Neuronal stem cell (in vitro differentiated cells): ENCODE data around the gene ARMH3.

Experiments used
- DNase-seq: peaks from one replicate; pipeline ENCODE4 v3.0.0-alpha.2; 2013; ENCODE audit warnings: low spot score
- H2AFZ ChIP-seq: one replicate; pipeline ENCODE4 v1.6.1; 2013; ENCODE audit warnings: mild to moderate bottlenecking, low read length, inconsistent platforms
- H2AK5ac ChIP-seq: 2 replicates; pipeline ENCODE4 v1.6.1; 2013; ENCODE audit warnings: low read depth, mild to moderate bottlenecking, inconsistent platforms, low read length, moderate library complexity, mixed read lengths
- H2BK120ac ChIP-seq: 2 replicates; pipeline ENCODE4 v1.6.1; 2013; ENCODE audit warnings: low read depth, mild to moderate bottlenecking, inconsistent platforms, low read length, moderate library complexity, mixed read lengths
- H2BK12ac ChIP-seq: one replicate; pipeline ENCODE4 v1.6.1; 2013; ENCODE audit warnings: low read length, inconsistent platforms
- H2BK15ac ChIP-seq: 2 replicates; pipeline ENCODE4 v1.6.1; 2013; ENCODE audit warnings: mild to moderate bottlenecking, low read length, inconsistent platforms, mixed read lengths
- H2BK5ac ChIP-seq: one replicate; pipeline ENCODE4 v1.6.1; 2013; ENCODE audit warnings: inconsistent platforms, mild to moderate bottlenecking, low read length, moderate library complexity
- H3K14ac ChIP-seq: one replicate; pipeline ENCODE4 v1.6.1; 2013; ENCODE audit warnings: low read length, inconsistent platforms
- H3K18ac ChIP-seq: 2 replicates; pipeline ENCODE4 v1.6.1; 2013; ENCODE audit warnings: low read length, inconsistent platforms
- H3K23ac ChIP-seq: 2 replicates; pipeline ENCODE4 v1.6.1; 2013; ENCODE audit warnings: low read depth, mild to moderate bottlenecking, mixed read lengths, low read length, inconsistent platforms; ENCODE audit not compliant: poor library complexity
- H3K27ac ChIP-seq: replicated peaks from 3 replicates; pipeline ENCODE4 v1.5.1; 2013; ENCODE audit warnings: low read length, inconsistent platforms
- H3K27me3 ChIP-seq, 3 experiments: 2 replicates each; pipeline ENCODE4 v1.6.1; 2013; ENCODE audit warnings: low read length in 3 of 3, mild to moderate bottlenecking in 2 of 3, inconsistent platforms in 1 of 3, low read depth in 1 of 3, mixed read lengths in 1 of 3, moderate library complexity in 1 of 3; ENCODE audit not compliant: control insufficient read depth in 3 of 3, insufficient read depth in 3 of 3
- H3K36me3 ChIP-seq, 2 donors: replicated peaks in 1 of 2; 2 replicates each; pipeline ENCODE4 v1.6.1; 2013; ENCODE audit warnings: low read length in 2 of 2; ENCODE audit not compliant: control insufficient read depth in 2 of 2, insufficient read depth in 2 of 2
- H3K4ac ChIP-seq: 2 replicates; pipeline ENCODE4 v1.6.1; 2013; ENCODE audit warnings: inconsistent platforms, mild to moderate bottlenecking, low read length, moderate library complexity
- H3K4me1 ChIP-seq, 2 donors: 1 replicate in 1 of 2; 2 replicates in 1 of 2; pipeline ENCODE4 v1.6.1; 2013; ENCODE audit warnings: low read length in 2 of 2, low read depth in 1 of 2; ENCODE audit not compliant: control insufficient read depth in 2 of 2, insufficient read depth in 1 of 2
- H3K4me2 ChIP-seq: one replicate; pipeline ENCODE4 v1.6.1; 2013; ENCODE audit warnings: mild to moderate bottlenecking, low read length, inconsistent platforms; ENCODE audit not compliant: insufficient read depth, poor library complexity, severe bottlenecking
- H3K4me3 ChIP-seq, 2 donors: 2 replicates each; pipeline ENCODE4 v1.5.1; 2013; ENCODE audit warnings: low read length in 2 of 2, mild to moderate bottlenecking in 2 of 2, inconsistent platforms in 1 of 2, moderate library complexity in 1 of 2
- H3K79me1 ChIP-seq: one replicate; pipeline ENCODE4 v1.6.1; 2013; ENCODE audit warnings: low read depth, mild to moderate bottlenecking, inconsistent platforms, low read length, moderate library complexity
- H3K9ac ChIP-seq: one replicate; pipeline ENCODE4 v1.6.1; 2013; ENCODE audit warnings: mild to moderate bottlenecking, low read depth, low read length, inconsistent platforms; ENCODE audit not compliant: poor library complexity
- H3K9me3 ChIP-seq, 2 donors: replicated peaks in 1 of 2; 2 replicates each; pipeline versions ENCODE3 to v1.6.1; 2013; ENCODE audit warnings: low read length in 2 of 2, mild to moderate bottlenecking in 2 of 2, inconsistent platforms in 1 of 2, low read depth in 1 of 2, mixed read lengths in 1 of 2, moderate library complexity in 1 of 2; ENCODE audit not compliant: control insufficient read depth in 2 of 2, insufficient read depth in 1 of 2
- H4K8ac ChIP-seq: one replicate; pipeline ENCODE4 v1.6.1; 2013; ENCODE audit warnings: low read depth, mild to moderate bottlenecking, inconsistent platforms, low read length, moderate library complexity
- H4K91ac ChIP-seq: one replicate; pipeline ENCODE4 v1.6.1; 2013; ENCODE audit warnings: low read length, low read depth, mild to moderate bottlenecking, inconsistent platforms; ENCODE audit not compliant: poor library complexity
- WGBS, 2 donors: extraction: QIAGEN DNeasy Blood & Tissue Kit; methylation state at CpG; one replicate each; pipeline ENCODE4 v1.1.7; 2013; ENCODE audit warnings: missing lambda C conversion rate in 2 of 2, mixed read lengths in 1 of 2; ENCODE audit not compliant: insufficient read length in 2 of 2, insufficient replicate concordance in 1 of 2; ENCODE audit errors: extremely low coverage in 2 of 2; 5-methylcytosine and 5-hydroxymethylcytosine counted together

Gene ARMH3

GRCh38 chr10:101859530-101859929, 196.4 kb downstream of the ARMH3 start:
- Histone ChIP-seq H3K4me1 (peaks cover 0 to 2% of the 10 kb centered on the region in 2 donors), H3K4me2 (no peak overlapping the region), H2BK120ac (no peak overlapping the region), H3K9ac (no peak overlapping the region), H2AK5ac (no peak overlapping the region), H3K27me3 (no peaks in the 10 kb centered on the region), H3K14ac (no peak overlapping the region), H2BK5ac (no peak overlapping the region), H3K36me3 (no peaks in the 10 kb centered on the region), H4K8ac (no peak overlapping the region), H3K18ac (no peak overlapping the region), H2BK12ac (no peak overlapping the region), H3K4me3 (no peak overlapping the region), H3K9me3 (peaks cover 0 to 13% of the 10 kb centered on the region in 2 donors), H3K23ac (no peak overlapping the region), H3K4ac (no peak overlapping the region), H2BK15ac (no peak overlapping the region), H2AFZ (no peak overlapping the region), H3K79me1 (no peaks in the 10 kb centered on the region), H4K91ac (no peak overlapping the region), H3K27ac (no peak overlapping the region)
- no CpG with 5 or more reads among the region's 2 CpGs for WGBS, 2 donors
- DNase-seq, result no peak

- Histone ChIP-seq H2BK5ac (no peak overlapping the region), H3K9ac (no peak overlapping the region), H3K18ac (no peak overlapping the region), H3K79me1 (no peaks in the 10 kb centered on the region), H3K4me3 (no peak overlapping the region), H3K27me3 (no peaks in the 10 kb centered on the region), H4K91ac (no peak overlapping the region), H3K4me1 (peaks cover 0 to 2% of the 10 kb centered on the region in 2 donors), H3K23ac (no peak overlapping the region), H3K9me3 (peaks cover 0 to 13% of the 10 kb centered on the region in 2 donors), H2AFZ (no peak overlapping the region), H2BK12ac (no peak overlapping the region), H3K27ac (no peak overlapping the region), H3K36me3 (no peaks in the 10 kb centered on the region), H3K4ac (no peak overlapping the region), H3K4me2 (no peak overlapping the region), H2AK5ac (no peak overlapping the region), H2BK120ac (no peak overlapping the region), H4K8ac (no peak overlapping the region), H3K14ac (no peak overlapping the region), H2BK15ac (no peak overlapping the region)
- no peak for DNase-seq
- no CpG with 5 or more reads among the region's 3 CpGs for WGBS, 2 donors
Observed at GRCh38 chr10:101858723-101859500, 197.1 kb downstream of the ARMH3 start.

- Histone ChIP-seq H3K18ac (no peak overlapping the region), H3K4me3 (no peak overlapping the region), H2BK12ac (no peak overlapping the region), H3K14ac (no peak overlapping the region), H3K4me2 (no peak overlapping the region), H4K91ac (no peak overlapping the region), H2AFZ (no peak overlapping the region), H3K79me1 (no peaks in the 10 kb centered on the region), H3K9ac (no peak overlapping the region), H2BK15ac (no peak overlapping the region), H2BK120ac (no peak overlapping the region), H3K4me1 (peaks cover 0 to 2% of the 10 kb centered on the region in 2 donors), H3K4ac (no peak overlapping the region), H2BK5ac (no peak overlapping the region), H3K23ac (no peak overlapping the region), H3K27me3 (no peaks in the 10 kb centered on the region), H2AK5ac (no peak overlapping the region), H3K27ac (no peak overlapping the region), H4K8ac (no peak overlapping the region), H3K9me3 (peaks cover 0 to 13% of the 10 kb centered on the region in 2 donors), H3K36me3 (no peaks in the 10 kb centered on the region)
- no CpG with 5 or more reads among the region's 1 CpG for WGBS, 2 donors
- no peak for DNase-seq
Observed at GRCh38 chr10:101857802-101858476, 198.0 kb downstream of the ARMH3 start.

- no peak overlapping the region for H3K23ac ChIP-seq
- H3K4me2 ChIP-seq, result no peak overlapping the region
- H3K4me1 ChIP-seq, result peaks cover 0 to 2% of the 10 kb centered on the region in 2 donors
- H2AFZ ChIP-seq, result no peak overlapping the region
- no peak overlapping the region for H3K27ac ChIP-seq
- H4K8ac ChIP-seq, result no peak overlapping the region
- no peak overlapping the region for H3K18ac ChIP-seq
- DNase-seq, result no peak
- no peak overlapping the region for H3K14ac ChIP-seq
- no peak overlapping the region for H2BK120ac ChIP-seq
- H3K27me3 ChIP-seq, result no peaks in the 10 kb centered on the region
- no peak overlapping the region for H3K9ac ChIP-seq
- no peak overlapping the region for H2BK12ac ChIP-seq
- no peaks in the 10 kb centered on the region for H3K36me3 ChIP-seq
- H2BK5ac ChIP-seq, result no peak overlapping the region
- no peak overlapping the region for H3K4me3 ChIP-seq
- no peak overlapping the region for H3K4ac ChIP-seq
- no peak overlapping the region for H2AK5ac ChIP-seq
- no peaks in the 10 kb centered on the region for H3K79me1 ChIP-seq
- no peak overlapping the region for H2BK15ac ChIP-seq
- no peak overlapping the region for H4K91ac ChIP-seq
- H3K9me3 ChIP-seq, result peaks cover 0 to 13% of the 10 kb centered on the region in 2 donors
Observed at GRCh38 chr10:101856626-101857025, 199.3 kb downstream of the ARMH3 start.
